RCC 7860 (cell line): ENCODE data around the gene SEMA5B.

Experiments
- DNase-seq: peaks from one replicate; pipeline ENCODE4 v3.0.0-alpha.2; 2015; ENCODE audit warnings: low spot score
- FAIRE-seq: peaks from 2 replicates; lab custom pipeline; 2012; peaks lifted over from hg19 to GRCh38; lab: Jason Lieb, UNC

SEMA5B gene

GRCh38 chr3:123055352-123055751 lies 27.8 kb upstream of the SEMA5B start:
- no peak for FAIRE-seq
- DNase-seq = no peak

GRCh38 chr3:123054931-123055330 lies 27.4 kb upstream of the SEMA5B start:
- no peak for DNase-seq
- no peak for FAIRE-seq

GRCh38 chr3:123054109-123054778 lies 26.7 kb upstream of the SEMA5B start:
- no peak for DNase-seq
- no peak for FAIRE-seq

- FAIRE-seq = no peak
- DNase-seq = no peak
These were observed 25.5 kb upstream of the SEMA5B start for GRCh38 chr3:123053107-123053506.

- FAIRE-seq (no peak), DNase-seq (no peak)
These were observed 23.1 kb upstream of the SEMA5B start for GRCh38 chr3:123050666-123051065.

GRCh38 chr3:123048480-123049237 lies 21.1 kb upstream of the SEMA5B start:
- FAIRE-seq = no peak
- DNase-seq = no peak

- FAIRE-seq (no peak), DNase-seq (no peak)
These were observed 19.4 kb upstream of the SEMA5B start for GRCh38 chr3:123047062-123047319.

GRCh38 chr3:123046262-123047061 lies 18.9 kb upstream of the SEMA5B start:
- FAIRE-seq (no peak), DNase-seq (no peak)

GRCh38 chr3:123044981-123045763 lies 17.6 kb upstream of the SEMA5B start:
- DNase-seq = no peak
- no peak for FAIRE-seq

- no peak for FAIRE-seq
- no peak for DNase-seq
These were observed 14.8 kb upstream of the SEMA5B start for GRCh38 chr3:123042413-123042812.

GRCh38 chr3:123039178-123039577 lies 11.6 kb upstream of the SEMA5B start:
- DNase-seq = no peak

GRCh38 chr3:123038751-123039150 lies 11.2 kb upstream of the SEMA5B start:
- FAIRE-seq (no peak), DNase-seq (no peak)

More at GRCh38 chr3:123039178-123039577, 11.6 kb upstream of the SEMA5B start:
- FAIRE-seq = no peak

GRCh38 chr3:123037015-123037375 lies 9.4 kb upstream of the SEMA5B start:
- DNase-seq (no peak), FAIRE-seq (no peak)

GRCh38 chr3:123036352-123037014 lies 8.9 kb upstream of the SEMA5B start:
- DNase-seq = no peak
- FAIRE-seq = no peak

- FAIRE-seq = no peak
These were observed 7.4 kb upstream of the SEMA5B start for GRCh38 chr3:123034996-123035395.

GRCh38 chr3:123034120-123034519 lies 6.6 kb upstream of the SEMA5B start:
- FAIRE-seq (no peak), DNase-seq (no peak)

More at GRCh38 chr3:123034996-123035395, 7.4 kb upstream of the SEMA5B start:
- no peak for DNase-seq

GRCh38 chr3:123032057-123032456 lies 4.5 kb upstream of the SEMA5B start:
- FAIRE-seq (no peak), DNase-seq (no peak)

GRCh38 chr3:123031051-123031450 lies 3.5 kb upstream of the SEMA5B start:
- FAIRE-seq (no peak), DNase-seq (no peak)

GRCh38 chr3:123028233-123028828 lies 768 bp upstream of the SEMA5B start:
- FAIRE-seq = peak; percentile 84
- peak; percentile 51 for DNase-seq
